Left lung (tissue), 10 donors: ENCODE results near the gene CNOT8. TPM values are rescaled to one million over a fixed set of nuclear protein-coding genes. Genes with fewer than 3 reads are reported as not detected.

ENCODE experiments used
- ATAC-seq: fragments of 200-7000 bp; cut with Tn5 transposase; one replicate; pipeline ENCODE4 v1.9.1; 2020; ENCODE audit warnings: moderate library complexity
- DNase-seq, 4 donors: peaks; one replicate each; pipeline ENCODE4 v3.0.0-alpha.2; 2013 to 2020
- H3K27ac ChIP-seq, 2 donors: fragments of 200-600 bp; sonication (generic) in 1 of 2; one replicate each; pipeline versions ENCODE4 v1.5.0 to v1.8.0; 2020 to 2021
- H3K27me3 ChIP-seq, 2 donors: fragments of 200-600 bp; sonication (generic) in 1 of 2; one replicate each; pipeline versions ENCODE4 v1.5.0 to v1.8.0; 2020 to 2021
- H3K36me3 ChIP-seq, 2 donors: fragments of 200-600 bp; sonication (generic) in 1 of 2; one replicate each; pipeline versions ENCODE4 v1.5.0 to v1.8.0; 2020 to 2021
- H3K4me1 ChIP-seq, 2 donors: fragments of 200-600 bp; one replicate each; pipeline ENCODE4 v1.8.0; 2021
- H3K4me3 ChIP-seq, 2 donors: fragments of 200-600 bp; sonication (generic) in 1 of 2; one replicate each; pipeline versions ENCODE4 v1.5.0 to v1.8.0; 2020 to 2021; ENCODE audit warnings: mild to moderate bottlenecking in 1 of 2
- H3K9me3 ChIP-seq, 2 donors: fragments of 200-600 bp; sonication (generic) in 1 of 2; one replicate each; pipeline versions ENCODE4 v1.5.0 to v1.8.0; 2020 to 2021
- intact Hi-C, 2 donors: fragments of 100-400 bp; cut with DNase I; formaldehyde crosslinking; loops; one replicate each; pipeline versions ENCODE4 v1.11.2 to v1.14.2; 2022
- polyA plus RNA-seq, 6 donors: library from polyadenylated mRNA; unstranded; fragments of 120-200 nt; gene quantifications; one replicate each; pipeline ENCODE4 v1.2.1, GENCODE V29; 2013; ENCODE audit not compliant: insufficient read length in 6 of 6
- total RNA-seq, 2 donors: library from RNA; stranded (reverse); fragmentation: NEBNext Ultra II Directional; extraction: Animal tissue kit (Norgen Biotek cat#: 25700); gene quantifications; one replicate each; pipeline ENCODE4 v1.2.1, GENCODE V29; 2021
- TF ChIP-seq, protein P1 (sequence below), 2 donors: fragments of 200-600 bp; sonication (generic) in 1 of 2; IDR thresholded peaks; one replicate each; pipeline versions ENCODE4 v1.5.0 to v1.8.0; 2021; ENCODE audit warnings: antibody characterized with exemption in 2 of 2
- donor health status: DM: no; HTN: yes; CAD: no.
- donor health status: DM: no; HTN: no; CAD: no.

CNOT8 gene
- total and polyA plus RNA-seq, 8 donors: 65.8 to 95.4 (median 85.4) TPM

DNA sequence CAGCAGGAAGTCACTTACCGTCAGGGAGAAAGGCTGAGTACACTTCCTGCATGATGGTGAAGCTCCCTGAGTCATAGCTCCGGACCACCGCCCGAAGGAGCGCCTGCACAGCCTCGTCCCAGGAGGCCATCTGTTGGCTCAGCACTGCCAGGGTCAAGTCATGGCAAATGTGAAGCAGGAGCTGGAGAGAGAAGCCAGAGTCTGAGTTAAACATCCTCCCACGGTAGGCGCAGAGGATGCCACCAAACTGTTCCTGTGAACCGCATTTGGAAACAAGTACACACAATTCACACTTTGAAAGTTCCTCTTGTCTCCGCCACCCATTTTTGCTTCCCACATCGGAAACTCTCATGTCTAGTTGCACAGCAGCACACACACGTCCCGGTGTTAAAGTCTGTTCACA is 33.9 kb downstream of the CNOT8 start:
- H3K4me1 ChIP-seq: no peaks in the 10 kb centered on the region
- TF ChIP-seq, protein P1, sequence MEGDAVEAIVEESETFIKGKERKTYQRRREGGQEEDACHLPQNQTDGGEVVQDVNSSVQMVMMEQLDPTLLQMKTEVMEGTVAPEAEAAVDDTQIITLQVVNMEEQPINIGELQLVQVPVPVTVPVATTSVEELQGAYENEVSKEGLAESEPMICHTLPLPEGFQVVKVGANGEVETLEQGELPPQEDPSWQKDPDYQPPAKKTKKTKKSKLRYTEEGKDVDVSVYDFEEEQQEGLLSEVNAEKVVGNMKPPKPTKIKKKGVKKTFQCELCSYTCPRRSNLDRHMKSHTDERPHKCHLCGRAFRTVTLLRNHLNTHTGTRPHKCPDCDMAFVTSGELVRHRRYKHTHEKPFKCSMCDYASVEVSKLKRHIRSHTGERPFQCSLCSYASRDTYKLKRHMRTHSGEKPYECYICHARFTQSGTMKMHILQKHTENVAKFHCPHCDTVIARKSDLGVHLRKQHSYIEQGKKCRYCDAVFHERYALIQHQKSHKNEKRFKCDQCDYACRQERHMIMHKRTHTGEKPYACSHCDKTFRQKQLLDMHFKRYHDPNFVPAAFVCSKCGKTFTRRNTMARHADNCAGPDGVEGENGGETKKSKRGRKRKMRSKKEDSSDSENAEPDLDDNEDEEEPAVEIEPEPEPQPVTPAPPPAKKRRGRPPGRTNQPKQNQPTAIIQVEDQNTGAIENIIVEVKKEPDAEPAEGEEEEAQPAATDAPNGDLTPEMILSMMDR (IDR thresholded peaks at IDR 0.05): no peak
- peak overlapping the region in 1 of 2 donors; percentile 28 for H3K27ac ChIP-seq
- H3K36me3 ChIP-seq: peaks cover 0 to 100% of the 10 kb centered on the region in 2 donors
- DNase-seq (no peak), ATAC-seq (no peak)
- no peak overlapping the region for H3K4me3 ChIP-seq
- peaks cover 0 to 1% of the 10 kb centered on the region in 2 donors for H3K9me3 ChIP-seq
- H3K27me3 ChIP-seq: no peaks in the 10 kb centered on the region
- intact Hi-C loops: no loop called here

DNA sequence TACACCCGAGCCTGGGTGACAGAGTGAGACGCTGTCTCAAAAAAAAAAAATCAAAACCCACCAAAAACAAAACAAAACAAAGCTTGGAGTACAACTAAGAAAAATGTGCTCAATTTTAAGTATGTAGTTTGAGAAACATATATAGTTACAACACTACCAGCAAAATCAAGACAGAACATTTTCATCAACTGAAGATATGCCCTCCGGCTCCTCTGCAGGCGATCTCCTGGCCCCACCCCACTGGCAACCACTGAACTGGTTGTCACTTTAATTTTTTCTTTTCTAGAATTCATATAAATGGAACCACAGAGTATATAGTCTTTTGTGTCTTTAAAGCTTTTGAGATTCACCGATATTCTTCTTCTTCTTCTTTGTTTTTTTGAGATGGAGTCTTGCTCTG is 35.0 kb downstream of the CNOT8 start:
- no peaks in the 10 kb centered on the region for H3K9me3 ChIP-seq
- no peaks in the 10 kb centered on the region for H3K4me1 ChIP-seq
- no peak for DNase-seq
- ATAC-seq: no peak
- no peaks in the 10 kb centered on the region for H3K27me3 ChIP-seq
- H3K36me3 ChIP-seq: peaks cover 0 to 100% of the 10 kb centered on the region in 2 donors
- TF ChIP-seq, protein P1 (IDR thresholded peaks at IDR 0.05): no peak
- H3K27ac ChIP-seq: no peak overlapping the region
- no peak overlapping the region for H3K4me3 ChIP-seq
- intact Hi-C loops: no loop called here

DNA sequence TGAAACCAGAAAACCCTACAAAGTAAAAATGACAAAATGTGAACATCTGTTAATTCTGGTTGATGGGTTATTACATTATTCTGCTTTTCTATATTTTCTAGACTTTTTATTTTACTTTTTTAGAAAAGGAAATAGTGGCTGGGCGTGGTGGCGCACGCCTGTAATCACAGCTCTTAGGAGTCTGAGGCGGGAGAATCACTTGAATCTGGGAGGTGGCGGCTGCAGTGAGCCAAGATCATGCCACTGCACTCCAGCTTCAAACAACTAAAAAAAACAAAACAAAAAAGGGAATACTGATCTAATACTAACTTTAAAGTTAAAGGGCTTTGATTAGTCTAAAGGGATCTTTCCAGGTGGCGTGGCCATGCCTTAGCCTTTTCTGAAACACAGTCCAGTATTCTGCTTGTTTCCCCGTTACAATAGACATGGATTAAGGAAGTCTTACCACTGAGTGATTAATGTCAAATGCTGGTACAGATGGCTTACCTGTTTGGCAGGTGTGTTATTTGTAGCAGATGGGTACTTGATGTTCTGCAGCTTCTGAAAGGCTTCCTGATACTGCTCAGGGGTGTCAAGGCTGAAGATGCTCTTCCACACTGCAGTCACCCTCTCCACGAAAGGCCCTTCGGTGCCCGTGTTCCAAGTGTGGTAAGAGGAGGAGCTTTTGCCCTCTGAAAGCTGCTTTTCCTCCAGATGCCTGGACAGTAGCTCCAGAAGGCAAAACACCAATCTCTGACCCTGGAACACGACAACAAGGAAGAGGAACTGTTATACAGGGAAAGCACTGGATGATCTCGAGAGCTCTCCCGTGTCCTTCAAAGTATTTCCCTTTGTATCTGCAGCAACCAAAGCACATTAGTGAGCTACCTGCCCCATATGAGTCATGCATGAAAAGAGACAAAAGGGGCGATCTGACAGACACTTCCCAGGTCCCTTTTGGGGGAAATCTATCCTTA is 37.5 kb downstream of the CNOT8 start:
- DNase-seq: no peak
- Histone ChIP-seq H3K9me3 (no peaks in the 10 kb centered on the region), H3K36me3 (peaks cover 0 to 88% of the 10 kb centered on the region in 2 donors), H3K4me1 (peaks cover 0 to 6% of the 10 kb centered on the region in 2 donors), H3K4me3 (no peak overlapping the region), H3K27me3 (no peaks in the 10 kb centered on the region), H3K27ac (no peak overlapping the region)
- no peak for ATAC-seq
- intact Hi-C loops: no loop called here
- TF ChIP-seq, protein P1 (IDR thresholded peaks at IDR 0.05): no peak

GRCh38 chr5:154896562-154897165 is 38.2 kb downstream of the CNOT8 start:
- Histone ChIP-seq H3K27me3 (no peaks in the 10 kb centered on the region), H3K36me3 (peaks cover 0 to 88% of the 10 kb centered on the region in 2 donors), H3K27ac (no peak overlapping the region), H3K4me1 (peaks cover 0 to 6% of the 10 kb centered on the region in 2 donors), H3K4me3 (no peak overlapping the region), H3K9me3 (no peaks in the 10 kb centered on the region)
- intact Hi-C loops: no loop called here
- DNase-seq (no peak), ATAC-seq (no peak)
- TF ChIP-seq, protein P1 (IDR thresholded peaks at IDR 0.05): no peak

GRCh38 chr5:154898210-154898609 is 39.8 kb downstream of the CNOT8 start:
- ATAC-seq: no peak
- TF ChIP-seq, protein P1 (IDR thresholded peaks at IDR 0.05): no peak
- Histone ChIP-seq H3K27me3 (no peaks in the 10 kb centered on the region), H3K36me3 (peaks cover 0 to 88% of the 10 kb centered on the region in 2 donors), H3K27ac (no peak overlapping the region), H3K4me1 (peaks cover 0 to 6% of the 10 kb centered on the region in 2 donors), H3K9me3 (no peaks in the 10 kb centered on the region), H3K4me3 (no peak overlapping the region)
- intact Hi-C loops: no loop called here
- no peak for DNase-seq
